ENCODE measurements around the gene CFAP251.

GRCh38 chr12:121990692-121991603, 72.6 kb downstream of the CFAP251 start:
- TF ChIP-seq EP300 (IDR thresholded peaks at IDR 0.05; ENCODE audit: borderline replicate concordance) (no peak), TCF12 (IDR thresholded peaks at IDR 0.05; ENCODE audit: low read depth) (no peak), YY1 (IDR thresholded peaks at IDR 0.05; ENCODE audit: low read depth) (no peak), MAX (IDR thresholded peaks at IDR 0.05) (no peak), REST (IDR thresholded peaks at IDR 0.05; ENCODE audit: low read depth) (no peak), TAF1 (IDR thresholded peaks at IDR 0.05; ENCODE audit: low read depth) (no peak)

All from Ishikawa (cell line).